Measurements from ENCODE around the gene LMBRD2.
"Not testable (repeated sequence)": the region's sequence is repeated elsewhere in the genome, so short reads cannot be mapped to it uniquely, and the experiment has no call there.

Gene LMBRD2

DNA sequence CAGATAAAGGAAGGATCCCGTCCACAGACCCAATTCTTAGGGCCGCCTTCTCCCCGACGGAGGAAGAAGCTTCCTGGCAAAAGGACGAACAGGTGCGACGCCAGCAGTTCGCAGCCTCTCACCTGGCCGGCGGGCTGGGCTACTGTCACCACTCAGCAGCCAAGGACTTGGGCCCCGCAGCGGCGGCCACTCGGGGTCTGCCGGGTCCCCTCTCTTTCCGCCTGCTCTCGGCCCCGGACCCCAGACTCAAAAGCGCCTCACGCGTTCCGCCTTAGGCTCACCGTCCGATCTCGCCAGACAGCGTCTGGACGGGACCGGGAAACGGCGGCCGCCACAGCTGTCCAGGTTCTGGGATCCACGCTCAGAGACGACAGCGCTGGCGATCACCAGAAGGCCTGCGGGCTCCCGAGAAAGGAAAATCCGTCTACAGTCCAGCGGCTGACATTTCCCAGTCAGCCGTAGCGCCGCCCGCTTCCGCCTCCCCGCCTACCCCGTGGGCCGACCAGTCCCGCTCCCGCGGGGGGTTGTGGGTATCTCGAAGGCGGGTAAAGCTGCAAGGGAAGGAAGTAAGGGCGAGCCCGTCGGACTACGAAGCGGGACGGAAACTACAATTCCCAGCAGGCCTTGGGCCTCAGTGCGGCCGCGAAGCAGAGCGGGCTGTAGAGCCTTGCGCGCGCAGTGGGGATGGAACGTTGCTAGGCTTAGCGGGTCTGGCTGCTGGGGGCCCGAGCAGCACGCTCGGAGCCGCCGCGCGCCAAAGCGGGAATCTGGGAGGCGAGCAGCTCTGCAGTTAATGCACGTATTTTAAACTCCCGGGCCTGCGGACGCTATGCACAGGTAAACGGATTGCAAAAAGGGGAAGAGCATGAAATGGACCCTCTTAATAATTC is at the start of gene LMBRD2, which contains the start of gene SKP2:
Gene LMBRD2, minus strand, starts transcription at position 454 of the 890 bp plus-strand sequence. CDS start 8,538 bp downstream, outside the sequence.
Gene SKP2, plus strand, starts transcription at position 678 of the 890 bp plus-strand sequence. Its CDS starts 152 bp downstream, at position 830.
- peak; percentile 99 for DNase-seq

DNA sequence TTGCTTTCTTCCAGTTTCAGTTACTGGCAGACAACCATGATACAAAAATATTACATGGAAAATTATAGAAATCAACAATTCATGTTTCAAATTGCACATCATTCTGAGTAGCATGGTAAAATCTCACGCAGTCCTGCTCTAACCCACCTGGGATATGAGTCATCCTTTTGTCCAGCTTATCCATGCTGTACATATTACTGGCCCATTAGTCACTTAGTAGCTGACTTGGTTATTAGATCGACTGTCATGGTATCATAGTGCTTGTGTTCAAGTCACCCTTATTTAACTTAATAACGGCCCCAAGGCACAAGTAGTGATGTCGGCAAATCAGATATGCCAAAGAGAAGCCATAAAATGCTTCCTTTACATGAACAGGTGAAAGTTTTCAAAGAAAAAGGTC is 48.8 kb upstream of the LMBRD2 start:
- DNase-seq, result no peak

DNA sequence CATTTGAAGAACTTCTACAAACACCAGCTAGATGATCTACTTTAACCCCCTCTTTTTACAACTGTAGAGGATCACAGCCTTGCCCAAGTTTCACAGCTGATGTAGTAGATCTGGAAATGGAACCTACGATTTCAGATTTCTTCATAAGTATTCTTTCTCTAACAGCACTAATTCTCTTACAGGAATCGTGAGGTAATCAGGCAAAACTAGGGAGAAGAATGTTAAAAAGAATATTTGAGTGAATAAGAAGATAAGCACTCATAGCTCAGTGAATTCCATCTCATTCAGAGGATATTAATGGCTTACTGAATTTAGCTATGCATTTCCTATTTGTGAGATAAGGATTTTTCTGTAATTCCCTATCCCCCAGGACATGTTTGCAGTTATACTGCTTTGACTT is 47.9 kb upstream of the LMBRD2 start:
- DNase-seq, result no peak

DNA sequence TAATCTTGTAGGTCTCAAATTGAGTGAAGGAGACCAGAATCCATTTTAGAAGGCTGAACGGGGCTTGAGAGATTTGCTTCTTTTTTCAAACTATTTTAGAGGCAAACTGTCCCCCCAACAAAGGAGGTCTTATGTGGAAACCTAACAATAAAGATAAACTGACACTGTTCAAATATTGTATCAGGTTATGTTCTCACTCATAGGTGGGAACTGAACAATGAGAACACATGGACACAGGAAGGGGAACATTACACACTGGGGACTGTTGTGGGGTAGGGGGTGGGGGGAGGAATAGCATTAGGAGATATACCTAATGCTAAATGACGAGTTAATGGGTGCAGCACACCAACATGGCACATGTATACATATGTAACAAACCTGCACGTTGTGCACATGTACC is 47.1 kb upstream of the LMBRD2 start:
- DNase-seq, result peak; percentile 9

DNA sequence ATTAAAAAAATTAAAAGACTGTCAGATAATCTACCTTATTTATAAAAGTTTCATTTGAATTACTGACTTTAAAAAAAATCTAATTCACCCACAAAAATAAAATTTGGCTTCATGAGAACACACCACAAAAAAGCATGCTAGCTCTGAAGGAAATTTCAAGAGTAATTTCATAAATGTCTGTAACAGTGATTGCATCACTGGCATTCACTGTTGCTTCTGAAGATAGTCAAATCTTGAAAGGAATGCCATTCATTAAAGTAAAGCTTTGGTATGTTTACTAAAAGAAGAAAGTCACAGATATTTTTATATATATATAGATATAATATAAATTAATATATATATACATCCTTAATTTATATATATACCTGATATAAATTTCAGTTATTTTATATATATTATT is 46.6 kb upstream of the LMBRD2 start:
- no peak for DNase-seq

DNA sequence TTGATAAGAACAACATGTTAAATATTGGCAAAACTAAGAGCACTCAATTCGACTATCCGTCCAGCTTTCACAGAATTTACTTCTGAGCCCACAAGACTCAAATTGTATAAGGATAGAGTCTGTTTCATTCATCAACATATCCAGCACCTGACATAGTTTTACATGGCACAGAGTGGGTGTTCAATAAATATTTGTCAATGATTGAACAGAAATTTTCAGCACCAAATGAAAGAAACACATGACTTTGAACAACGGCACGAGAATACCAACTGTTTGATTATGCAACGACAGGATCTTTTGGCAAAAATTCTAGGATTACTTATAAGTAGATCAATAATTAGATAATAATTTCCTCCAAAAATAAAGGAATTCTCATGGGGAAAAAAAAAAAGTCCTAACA is 42.1 kb upstream of the LMBRD2 start:
- no peak for DNase-seq

DNA sequence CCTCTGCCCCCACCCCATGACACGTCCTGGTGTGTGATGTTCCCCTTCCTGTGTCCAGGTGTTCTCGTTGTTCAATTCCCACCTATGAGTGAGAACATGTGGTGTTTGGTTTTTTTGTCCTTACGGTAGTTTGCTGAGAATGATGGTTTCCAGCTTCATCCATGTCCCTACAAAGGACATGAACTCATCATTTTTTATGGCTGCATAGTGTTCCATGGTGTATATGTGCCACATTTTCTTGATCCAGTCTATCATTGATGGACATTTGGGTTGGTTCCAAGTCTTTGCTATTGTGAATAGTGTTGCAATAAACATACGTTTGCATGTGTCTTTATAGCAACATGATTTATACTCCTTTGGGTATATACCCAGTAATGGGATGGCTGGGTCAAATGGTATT is 32.7 kb upstream of the LMBRD2 start:
- not testable (repeated sequence) for DNase-seq

DNA sequence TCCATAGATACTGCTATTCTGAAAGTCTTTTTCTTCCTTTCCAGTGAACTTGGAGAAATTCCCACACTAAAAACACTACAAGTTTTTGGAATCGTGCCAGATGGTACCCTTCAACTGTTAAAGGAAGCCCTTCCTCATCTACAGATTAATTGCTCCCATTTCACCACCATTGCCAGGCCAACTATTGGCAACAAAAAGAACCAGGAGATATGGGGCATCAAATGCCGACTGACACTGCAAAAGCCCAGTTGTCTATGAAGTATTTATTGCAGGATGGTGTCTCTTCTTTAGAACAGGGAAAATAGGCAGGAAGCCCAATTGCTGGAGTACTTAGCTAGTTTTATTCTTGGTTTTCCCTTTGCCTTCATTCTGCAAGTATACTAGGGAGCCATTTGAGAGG is 30.1 kb upstream of the LMBRD2 start:
- DNase-seq, result no peak

DNA sequence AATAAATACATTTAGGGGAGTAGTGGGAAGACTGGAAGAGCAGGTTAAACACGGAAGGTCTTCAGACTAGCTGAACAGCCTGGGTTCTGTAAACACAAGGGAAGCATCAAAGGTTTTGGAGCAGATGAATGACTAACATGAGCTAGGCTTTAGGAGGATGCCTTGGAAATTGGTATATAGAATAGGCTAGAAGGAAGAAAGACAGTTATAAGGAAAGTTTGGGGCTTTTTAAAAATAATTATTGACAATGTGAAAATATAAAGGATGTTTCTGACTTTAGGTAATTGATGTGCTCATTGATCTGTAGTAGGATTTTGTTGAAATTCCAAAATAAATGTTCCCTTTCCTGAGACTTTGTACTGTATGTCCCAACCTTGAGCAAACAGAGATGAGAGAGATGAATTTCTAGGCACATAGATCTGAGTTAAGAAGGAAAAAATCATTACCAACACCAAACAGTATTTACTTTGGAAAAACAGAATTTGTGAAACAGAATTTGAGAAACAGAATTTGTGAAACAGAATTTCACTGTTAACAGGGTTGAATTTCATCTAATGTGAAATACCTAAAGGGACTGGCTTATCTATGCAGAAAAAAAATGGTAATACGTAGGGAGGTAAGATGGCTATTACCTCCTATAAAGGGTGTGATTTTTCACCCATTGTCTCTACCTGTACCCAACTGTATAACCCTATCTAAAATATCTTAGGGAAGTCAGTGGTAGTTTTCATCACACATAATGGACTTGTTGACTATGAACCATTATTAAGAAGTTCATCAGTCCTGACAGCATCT is 29.1 kb upstream of the LMBRD2 start:
- no peak for DNase-seq

DNA sequence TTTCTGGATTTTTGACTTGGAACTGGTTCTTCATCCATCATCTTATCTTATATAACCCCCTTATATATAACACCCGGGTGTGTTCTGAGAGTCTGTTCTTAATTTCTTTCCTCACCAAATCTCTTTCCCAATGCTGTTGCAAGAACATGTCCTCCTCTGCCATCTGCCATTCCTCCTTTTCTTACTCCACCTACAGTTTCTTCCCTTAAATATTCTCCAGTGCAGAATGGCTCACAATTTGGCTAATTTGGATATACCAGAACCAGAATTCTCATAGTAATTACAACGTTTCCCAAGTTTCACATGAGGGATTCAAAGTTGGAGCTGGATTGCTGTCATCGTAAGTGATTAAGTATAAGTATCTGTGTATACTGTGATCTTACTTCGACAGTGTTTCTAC is 28.3 kb upstream of the LMBRD2 start:
- no peak for DNase-seq

DNA sequence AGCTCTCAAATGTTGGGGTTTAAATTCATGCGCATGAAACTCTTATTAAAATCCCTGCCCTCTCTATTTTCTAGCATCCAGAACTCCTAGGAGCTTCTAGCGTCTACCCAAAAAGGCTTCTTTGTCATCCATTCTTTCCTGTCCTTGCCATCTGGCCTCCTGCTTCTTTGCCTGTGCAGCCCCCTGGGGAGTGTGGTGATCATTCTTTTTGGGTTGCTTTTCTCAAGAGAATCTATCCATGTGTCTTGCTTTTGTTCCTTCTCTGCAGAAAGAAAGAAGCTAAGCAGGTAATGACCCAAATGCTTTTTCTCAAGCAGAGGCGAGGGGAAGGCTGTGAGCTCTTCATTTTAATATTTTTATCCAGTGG is 26.8 kb upstream of the LMBRD2 start:
- DNase-seq, result no peak

DNA sequence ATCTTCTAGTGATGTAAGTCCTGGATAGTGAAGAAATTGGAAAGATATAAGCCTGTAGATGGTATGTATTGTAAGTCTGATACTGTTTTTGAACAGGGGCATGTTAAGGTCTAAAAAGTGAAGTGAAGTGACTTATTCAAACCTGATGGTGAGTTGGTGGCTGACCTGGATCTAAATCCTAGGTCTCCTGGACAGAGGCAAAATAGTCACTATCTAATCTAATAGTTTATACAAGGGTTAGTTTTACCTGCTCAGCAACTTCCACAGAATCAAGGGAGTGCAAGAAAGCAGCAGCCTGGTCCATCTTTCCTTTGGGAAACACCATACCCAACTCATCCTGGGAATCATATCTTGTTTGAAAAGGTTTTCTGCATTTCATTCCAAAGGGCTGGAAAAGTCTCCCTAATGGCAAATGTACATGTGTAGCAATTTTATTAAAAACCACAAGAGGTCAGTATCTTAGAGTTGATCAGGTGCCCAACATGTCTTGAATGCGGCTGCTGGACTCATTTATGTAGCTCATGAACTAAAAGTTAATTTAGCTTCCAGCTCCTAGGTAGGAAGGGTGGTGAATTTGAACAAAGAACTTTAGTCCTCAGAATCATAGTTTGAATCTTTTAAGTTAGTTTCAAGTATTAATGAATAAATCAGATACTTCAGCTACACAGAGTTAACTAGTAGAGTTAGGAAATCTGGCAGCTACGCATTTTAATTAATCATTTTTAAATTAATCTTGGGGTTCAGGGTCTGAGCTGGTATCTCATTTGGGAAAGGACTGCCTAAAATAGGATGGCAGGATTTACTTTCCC is 26.2 kb upstream of the LMBRD2 start:
- peak; percentile 41 for DNase-seq

DNA sequence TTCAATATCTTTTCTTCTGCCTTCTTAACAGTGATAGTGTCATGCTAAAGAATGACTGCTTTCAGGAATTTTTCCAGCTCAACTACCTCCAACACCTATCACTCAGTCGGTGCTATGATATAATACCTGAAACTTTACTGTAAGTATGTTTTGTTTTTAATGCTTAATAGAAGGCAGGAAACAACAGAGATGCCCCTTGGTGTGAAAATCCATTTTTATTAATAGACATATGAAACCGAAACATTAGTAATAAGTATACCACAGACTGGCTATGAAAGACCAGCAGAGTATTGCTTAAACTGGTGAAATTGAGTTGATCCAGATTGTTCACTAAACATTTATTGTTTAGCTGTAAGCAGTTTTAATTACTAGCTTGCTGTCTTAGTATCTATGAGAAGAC is 25.5 kb upstream of the LMBRD2 start:
- DNase-seq, result no peak

DNA sequence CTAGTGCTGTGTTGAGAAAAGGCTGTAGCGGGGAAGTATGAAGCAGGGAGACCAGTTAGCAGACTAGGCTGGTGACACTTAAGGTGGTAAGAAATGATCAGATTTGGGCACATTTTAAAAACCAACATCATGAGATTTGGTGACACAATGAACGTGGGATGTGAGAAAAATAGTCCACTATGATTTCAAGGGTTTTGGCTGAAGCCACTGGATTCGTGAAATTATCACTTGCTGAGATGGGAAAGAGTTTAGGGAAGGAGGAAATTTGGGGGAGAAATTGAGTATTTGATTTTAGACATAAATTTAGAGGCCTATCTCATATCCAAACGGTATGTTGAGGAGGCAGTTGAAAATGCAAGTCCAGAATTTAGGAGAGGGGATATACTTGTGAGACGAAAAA is 23.4 kb upstream of the LMBRD2 start:
- no peak for DNase-seq

DNA sequence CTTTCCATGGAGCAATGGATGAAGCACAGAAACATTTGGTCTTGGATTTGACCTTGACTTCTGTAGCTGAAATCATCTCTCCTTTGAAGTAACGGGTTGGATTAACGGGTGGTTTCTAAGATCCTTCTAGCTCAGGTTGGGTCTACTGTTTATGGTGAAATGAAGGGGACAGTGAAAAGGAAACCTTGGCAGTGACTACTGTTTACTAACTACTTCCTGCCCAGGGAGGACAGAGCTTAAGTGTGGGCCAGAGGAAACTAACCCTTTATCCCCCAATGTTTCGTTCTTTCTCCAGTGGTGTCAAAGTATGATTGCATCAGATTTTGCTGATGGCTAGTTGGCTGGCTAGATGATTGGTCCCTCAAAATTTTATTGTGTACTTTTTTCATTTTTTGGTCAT is 22.4 kb upstream of the LMBRD2 start:
- no peak for DNase-seq

DNA sequence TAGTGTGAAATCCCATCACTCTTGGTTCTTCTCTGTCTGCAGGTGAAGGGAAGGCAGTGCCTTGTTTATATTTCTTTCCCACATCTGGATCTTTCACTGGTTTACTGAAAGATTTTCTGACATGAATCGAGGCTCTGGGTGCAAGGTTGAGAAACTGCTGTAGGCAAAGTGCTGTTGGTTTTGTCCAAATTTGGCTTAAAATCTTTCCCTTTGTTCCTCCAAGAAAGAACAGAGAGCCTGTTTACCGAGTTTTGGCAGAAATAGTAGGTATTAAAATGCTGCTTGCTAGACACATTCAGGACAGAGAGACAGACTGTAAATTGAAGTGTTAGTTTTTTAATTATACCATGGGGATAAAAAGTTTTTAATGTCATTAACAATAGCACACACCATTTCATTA is 21.7 kb upstream of the LMBRD2 start:
- DNase-seq, result no peak

DNA sequence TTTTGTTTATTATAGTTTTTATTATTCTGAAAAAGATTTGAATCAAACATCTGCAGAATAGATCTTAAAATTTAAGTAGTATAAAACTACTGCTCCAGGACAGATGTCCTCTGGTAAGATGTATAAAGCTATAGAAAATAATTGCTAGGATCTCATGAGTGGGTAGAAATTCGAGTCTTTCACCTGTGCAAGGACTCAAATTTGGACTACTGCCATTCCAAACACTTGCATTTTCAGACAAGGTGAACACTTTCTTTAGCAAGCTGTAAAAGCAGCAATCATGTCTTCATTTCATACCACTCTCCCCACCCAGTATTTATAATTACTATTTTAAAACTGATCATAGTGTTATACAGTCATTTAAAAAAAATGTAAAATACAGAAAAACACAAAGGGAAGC is 20.9 kb upstream of the LMBRD2 start:
- no peak for DNase-seq

DNA sequence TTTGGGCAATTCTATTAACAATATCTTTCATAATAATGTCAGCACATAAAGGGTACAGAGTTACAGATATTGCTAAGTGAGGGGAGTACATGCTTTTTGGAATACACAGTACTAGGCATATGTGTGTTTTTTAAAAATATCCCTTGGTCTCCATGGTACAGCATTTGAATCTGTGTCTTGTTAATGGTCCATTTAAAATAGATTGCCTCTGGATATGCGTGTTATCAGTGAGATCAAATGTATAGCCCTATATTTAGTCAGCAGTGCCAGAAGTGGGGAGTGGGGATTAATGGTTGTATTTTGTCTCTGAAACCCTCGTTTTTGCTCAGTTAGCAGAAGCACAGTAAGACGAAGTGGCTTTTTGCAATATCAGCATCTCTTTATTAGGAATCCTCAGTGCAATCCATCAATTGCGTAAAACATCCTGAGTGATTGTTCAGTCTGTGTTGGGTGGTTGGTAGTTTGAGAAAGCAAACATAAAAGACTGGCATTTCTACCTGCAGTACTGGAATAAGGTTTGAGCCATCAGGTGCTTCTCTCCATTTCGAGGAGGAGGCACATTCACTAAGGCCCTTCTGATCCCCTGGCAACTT is 19.2 kb upstream of the LMBRD2 start:
- no peak for DNase-seq

DNA sequence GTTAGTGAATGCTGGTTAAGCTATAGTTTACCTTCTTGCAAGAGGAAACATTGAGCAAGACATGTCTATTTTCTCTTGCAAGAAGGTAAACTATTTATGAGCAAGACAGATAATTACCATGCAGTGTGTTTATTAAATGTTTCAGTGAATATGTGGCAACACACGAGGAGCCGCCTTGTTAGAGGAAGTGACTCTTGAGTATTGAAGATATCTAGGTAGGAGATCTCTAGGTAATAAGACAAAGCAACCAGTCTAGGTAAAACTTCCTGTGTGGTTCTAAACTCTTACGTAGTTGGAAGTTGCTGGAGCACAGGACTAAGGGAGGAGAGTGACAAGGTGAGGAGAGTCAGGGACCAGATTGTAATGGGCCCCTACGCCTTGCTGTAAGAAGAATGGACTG is 17.1 kb upstream of the LMBRD2 start:
- DNase-seq, result no peak

DNA sequence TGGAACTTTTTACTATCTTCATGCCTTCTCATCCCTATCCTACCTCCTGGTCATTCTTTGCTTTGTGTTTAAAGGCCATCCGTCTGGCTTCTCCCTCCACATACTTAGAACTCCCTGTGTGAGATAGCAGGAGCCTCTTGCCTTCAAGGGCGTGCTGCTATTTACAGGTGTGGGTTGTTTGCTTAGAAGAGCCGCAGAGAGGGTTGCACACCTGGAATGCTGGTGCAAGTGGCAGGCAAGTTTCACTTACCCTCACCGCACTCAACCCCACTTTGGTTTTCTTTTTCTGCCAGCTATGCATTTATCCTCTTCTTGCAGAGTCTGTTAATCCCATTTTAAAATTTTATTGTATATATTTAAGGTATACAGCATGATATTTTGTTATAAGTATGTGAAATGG is 12.8 kb upstream of the LMBRD2 start:
- DNase-seq, result no peak

DNA sequence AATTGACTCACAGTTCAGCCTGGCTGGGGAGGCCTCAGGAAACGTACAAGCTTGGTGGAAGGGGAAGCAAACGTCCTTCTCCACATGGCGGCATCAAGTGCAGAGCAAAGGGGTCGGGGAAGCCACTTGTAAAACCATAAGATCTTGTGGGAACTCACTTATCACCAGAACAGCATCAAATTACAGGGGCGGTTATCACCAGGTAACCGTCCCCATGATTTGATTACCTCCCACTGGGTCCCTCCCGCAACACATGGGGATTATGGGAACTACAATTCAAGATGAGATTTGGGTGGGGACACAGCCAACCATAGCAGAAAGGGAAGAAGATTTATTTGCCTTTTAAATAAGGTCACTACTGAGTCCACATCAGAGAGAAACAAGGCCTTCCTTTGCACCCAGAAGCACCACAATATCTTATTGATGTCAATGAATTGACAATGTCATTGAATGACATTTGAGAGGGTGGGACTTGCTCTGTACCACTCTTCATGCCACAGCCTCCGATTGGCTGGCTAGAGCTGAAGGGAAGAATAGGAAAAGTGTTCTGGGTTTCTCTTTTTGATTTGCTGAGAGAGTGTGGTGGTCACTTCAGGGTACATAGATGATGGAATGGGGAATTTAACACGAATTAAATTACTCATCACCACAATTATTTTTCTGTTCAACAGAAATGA is 11.3 kb upstream of the LMBRD2 start:
- DNase-seq, result no peak

DNA sequence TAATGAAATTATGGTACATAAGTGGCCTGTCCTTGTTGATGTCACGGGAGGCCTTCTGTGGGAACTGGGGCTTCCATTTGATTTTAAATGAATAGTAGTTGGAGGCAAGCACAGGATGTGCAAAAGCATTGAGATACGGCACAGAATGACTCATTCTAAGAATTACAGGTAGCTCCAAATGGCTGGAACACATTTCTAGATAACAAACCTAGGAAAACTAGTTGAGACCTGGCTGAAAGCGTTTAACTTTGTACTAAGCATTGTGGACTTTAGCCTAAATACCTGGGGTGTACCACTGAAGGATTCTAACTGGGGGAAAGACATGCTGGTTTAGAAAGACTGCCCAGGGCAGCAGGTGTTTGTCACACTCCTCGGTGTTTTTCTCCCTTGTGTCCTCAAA is 9.7 kb upstream of the LMBRD2 start:
- no peak for DNase-seq
